ENCODE results near the gene PPP1R2.

PPP1R2 gene

GRCh38 chr3:195587824-195588223 is 44.7 kb upstream of the PPP1R2 start:
- Histone ChIP-seq H3K4me3 (replicated peaks; ENCODE audit: insufficient read depth, low read length) (no peak overlapping the region), H3K27ac (replicated peaks) (no peak overlapping the region), H3K27me3 (ENCODE audit: insufficient read depth, poor library complexity, severe bottlenecking) (peaks cover 14% of the 10 kb centered on the region)
- TF ChIP-seq GABPA (IDR thresholded peaks at IDR 0.05; ENCODE audit: low read depth) (no peak), POLR2AphosphoS5 (IDR thresholded peaks at IDR 0.05; ENCODE audit: low read depth) (no peak), REST (IDR thresholded peaks at IDR 0.05; ENCODE audit: insufficient replicate concordance, low read depth) (no peak), CTCF (IDR thresholded peaks at IDR 0.05; ENCODE audit: insufficient read depth, low read length) (no peak), SPI1 (IDR thresholded peaks at IDR 0.05; ENCODE audit: borderline replicate concordance, low read depth) (no peak)
- DNase-seq (ENCODE audit: low read depth in 1 of 2, low spot score in 1 of 2) = no peak

- H3K27ac ChIP-seq (replicated peaks) = 0 out of 2 replicates have a peak overlapping the region, but pooled peaks have one; percentile 10
- DNase-seq (ENCODE audit: low read depth in 1 of 2, low spot score in 1 of 2) = no peak
Measured at GRCh38 chr3:195587406-195587805, 44.3 kb upstream of the PPP1R2 start.

GRCh38 chr3:195584543-195584870 is 41.4 kb upstream of the PPP1R2 start:
- H3K27me3 ChIP-seq (ENCODE audit: insufficient read depth, poor library complexity, severe bottlenecking) = peaks cover 20% of the 10 kb centered on the region
- no peak overlapping the region for H3K27ac ChIP-seq (replicated peaks)
- TF ChIP-seq POLR2AphosphoS5 (IDR thresholded peaks at IDR 0.05; ENCODE audit: low read depth) (no peak), REST (IDR thresholded peaks at IDR 0.05; ENCODE audit: insufficient replicate concordance, low read depth) (no peak), CTCF (IDR thresholded peaks at IDR 0.05; ENCODE audit: insufficient read depth, low read length) (no peak), SPI1 (IDR thresholded peaks at IDR 0.05; ENCODE audit: borderline replicate concordance, low read depth) (no peak), GABPA (IDR thresholded peaks at IDR 0.05; ENCODE audit: low read depth) (no peak)
- no peak for DNase-seq (ENCODE audit: low read depth in 1 of 2, low spot score in 1 of 2)
- no peak overlapping the region for H3K4me3 ChIP-seq (replicated peaks; ENCODE audit: insufficient read depth, low read length)

More at GRCh38 chr3:195587406-195587805, 44.3 kb upstream of the PPP1R2 start:
- no peak for TF ChIP-seq CTCF (IDR thresholded peaks at IDR 0.05; ENCODE audit: insufficient read depth, low read length)
- TF ChIP-seq GABPA (IDR thresholded peaks at IDR 0.05; ENCODE audit: low read depth) = no peak
- no peak for TF ChIP-seq POLR2AphosphoS5 (IDR thresholded peaks at IDR 0.05; ENCODE audit: low read depth)
- no peak for TF ChIP-seq REST (IDR thresholded peaks at IDR 0.05; ENCODE audit: insufficient replicate concordance, low read depth)
- TF ChIP-seq SPI1 (IDR thresholded peaks at IDR 0.05; ENCODE audit: borderline replicate concordance, low read depth) = no peak
- H3K27me3 ChIP-seq (ENCODE audit: insufficient read depth, poor library complexity, severe bottlenecking) = peaks cover 14% of the 10 kb centered on the region
- no peak overlapping the region for H3K4me3 ChIP-seq (replicated peaks; ENCODE audit: insufficient read depth, low read length)

Data from HL-60 (cell line).